HepG2 (cell line): ENCODE measurements around the gene STARD8. TPM values are rescaled to one million over a fixed set of nuclear protein-coding genes. Genes with fewer than 3 reads are reported as not detected.

Experiments
- ATAC-seq: fragments of 200-7000 bp; cut with Tn5 transposase; 3 replicates; pipeline ENCODE4 v1.9.1; 2020; ENCODE audit warnings: mild to moderate bottlenecking, moderate library complexity
- BruUV-seq: library from RNA; stranded (reverse); fragments of 400-500 nt; replicated peaks from 2 replicates; lab custom pipeline; 2021; lab: Mats Ljungman, UMichigan
- CTCF ChIA-PET: fragments of 300-600 bp; formaldehyde crosslinking; extraction: SDS; loops from one replicate; lab custom pipeline; 2021; ENCODE audit warnings: low total read pairs, inconsistent platforms, low intra/inter-chr PET ratio; lab: Yijun Ruan, JAX
- POLR2A ChIA-PET: fragments of 350-600 bp; sonication (Branson Sonifier 250); formaldehyde crosslinking; loops from one replicate; lab custom pipeline; 2020; ENCODE audit warnings: antibody characterized with exemption, inconsistent platforms; lab: Yijun Ruan, JAX
- DNase-seq: peaks from one replicate; pipeline ENCODE4 v3.0.0-alpha.2; 2015; ENCODE audit warnings: low spot score
- FAIRE-seq: peaks from 3 replicates; lab custom pipeline; 2011; peaks lifted over from hg19 to GRCh38; lab: Jason Lieb, UNC
- H2AFZ ChIP-seq: one replicate; pipeline ENCODE4 v1.6.1; 2011; ENCODE audit warnings: low read length, inconsistent platforms
- H3K27ac ChIP-seq: fragments of 300-600 bp; 3 replicates; pipeline ENCODE4 v1.8.0; 2011; ENCODE audit warnings: mixed run types, mild to moderate bottlenecking, mixed read lengths, low read length, inconsistent platforms; ENCODE audit not compliant: insufficient read depth; ENCODE audit errors: extremely low read length
- H3K27me3 ChIP-seq, 2 experiments: fragments of 200-600 bp in 1 of 2; 2 replicates in 1 of 2; 3 replicates in 1 of 2; pipeline versions ENCODE4 v1.6.0 to v1.8.0; 2011; ENCODE audit warnings: low read length in 2 of 2, mild to moderate bottlenecking in 2 of 2, moderate library complexity in 2 of 2, inconsistent platforms in 1 of 2; ENCODE audit not compliant: insufficient read depth in 2 of 2, control insufficient read depth in 1 of 2
- H3K36me3 ChIP-seq, 2 experiments: fragments of 200-600 bp in 1 of 2; replicated peaks in 1 of 2; 2 replicates in 1 of 2; 3 replicates in 1 of 2; pipeline versions ENCODE4 v1.5.1 to v1.8.0; 2011; ENCODE audit warnings: low read length in 2 of 2, inconsistent platforms in 1 of 2; ENCODE audit not compliant: insufficient read depth in 2 of 2, control insufficient read depth in 1 of 2
- H3K4me1 ChIP-seq: 2 replicates; pipeline ENCODE4 v1.5.1; 2012; ENCODE audit warnings: low read length, inconsistent platforms; ENCODE audit not compliant: insufficient read depth
- H3K4me2 ChIP-seq: 2 replicates; pipeline ENCODE4 v1.6.0; 2011; ENCODE audit warnings: low read depth, low read length, inconsistent platforms
- H3K4me3 ChIP-seq, 3 experiments: fragments of 200-600 bp in 1 of 3; sonication (generic), shearing (Covaris generic) in 1 of 3; replicated peaks in 1 of 3; 2 replicates each; pipeline ENCODE4 v1.5.1; 2011 to 2016; ENCODE audit warnings: low read length in 3 of 3, inconsistent platforms in 2 of 3, low read depth in 2 of 3, mild to moderate bottlenecking in 2 of 3, control low read depth in 1 of 3, mixed read lengths in 1 of 3; ENCODE audit not compliant: insufficient read depth in 1 of 3
- H3K79me2 ChIP-seq: one replicate; pipeline ENCODE4 v1.6.1; 2011; ENCODE audit warnings: low read length, inconsistent platforms; ENCODE audit not compliant: insufficient read depth
- H3K9ac ChIP-seq: 2 replicates; pipeline ENCODE4 v1.6.0; 2011; ENCODE audit warnings: mild to moderate bottlenecking, low read depth, low read length, inconsistent platforms; ENCODE audit not compliant: insufficient read depth
- H3K9me3 ChIP-seq: 2 replicates; pipeline ENCODE4 v1.5.1; 2012; ENCODE audit warnings: mild to moderate bottlenecking, low read length
- H4K20me1 ChIP-seq: 2 replicates; pipeline ENCODE4 v1.6.0; 2011; ENCODE audit warnings: inconsistent platforms, mild to moderate bottlenecking, low read length, moderate library complexity; ENCODE audit not compliant: insufficient read depth
- FOXA1 ChIP-seq, 2 experiments: fragments of 450-650 bp in 1 of 2; sonication (generic) in 1 of 2; formaldehyde crosslinking in 1 of 2; IDR thresholded peaks; 2 replicates each; pipeline versions ENCODE4 v1.4.0 to v1.6.1; 2016 to 2020; ENCODE audit warnings: missing genetic modification reagents in 1 of 2
- FOXA3 ChIP-seq: IDR thresholded peaks from 2 replicates; pipeline ENCODE4 v1.6.1; 2016; ENCODE audit warnings: missing genetic modification reagents, missing compliant biosample characterization
- HDAC6 ChIP-seq: fragments of 200-600 bp; sonication (generic); IDR thresholded peaks from 2 replicates; pipeline ENCODE4 v1.7.0; 2017; ENCODE audit warnings: mild to moderate bottlenecking, antibody characterized with exemption, low read length, low read depth
- MED1 ChIP-seq: sonication (generic); formaldehyde crosslinking; IDR thresholded peaks from 2 replicates; pipeline ENCODE4 v1.4.0; 2020; ENCODE audit warnings: missing genetic modification reagents
- MYC ChIP-seq: sonication (generic); formaldehyde crosslinking; IDR thresholded peaks from 2 replicates; pipeline ENCODE4 v1.9.0; 2021; ENCODE audit warnings: missing genetic modification reagents, borderline replicate concordance
- MYNN ChIP-seq: sonication (generic); formaldehyde crosslinking; IDR thresholded peaks from 2 replicates; pipeline ENCODE4 v1.4.0; 2020; ENCODE audit warnings: mild to moderate bottlenecking, low read depth, missing genetic modification reagents
- NCOA2 ChIP-seq: sonication (generic); formaldehyde crosslinking; IDR thresholded peaks from 2 replicates; pipeline ENCODE4 v1.8.0; 2022; ENCODE audit warnings: inconsistent platforms
- NR0B2 ChIP-seq: sonication (generic); formaldehyde crosslinking; IDR thresholded peaks from 2 replicates; pipeline ENCODE4 v1.4.0; 2020; ENCODE audit warnings: mild to moderate bottlenecking, missing genetic modification reagents
- NR2F6 ChIP-seq, 2 experiments: IDR thresholded peaks; 2 replicates each; pipeline ENCODE4 v1.6.1; 2016; ENCODE audit warnings: antibody characterized with exemption in 1 of 2, mild to moderate bottlenecking in 1 of 2
- RFXANK ChIP-seq: IDR thresholded peaks from 2 replicates; pipeline ENCODE4 v1.6.1; 2016
- RXRB ChIP-seq: IDR thresholded peaks from 2 replicates; pipeline ENCODE4 v1.6.1; 2016; ENCODE audit warnings: borderline replicate concordance, missing genetic modification reagents, missing compliant biosample characterization
- SALL1 ChIP-seq: sonication (generic); formaldehyde crosslinking; IDR thresholded peaks from 2 replicates; pipeline ENCODE4 v1.8.0; 2022; ENCODE audit warnings: mild to moderate bottlenecking, missing genetic modification reagents
- SMAD3 ChIP-seq: sonication (generic); formaldehyde crosslinking; IDR thresholded peaks from 2 replicates; pipeline ENCODE4 v1.4.0; 2020; ENCODE audit warnings: missing genetic modification reagents
- TOPORS ChIP-seq: sonication (generic); formaldehyde crosslinking; IDR thresholded peaks from 2 replicates; pipeline ENCODE4 v1.8.0; 2023; ENCODE audit warnings: mild to moderate bottlenecking, missing genetic modification reagents
- ZNF12 ChIP-seq: sonication (generic); formaldehyde crosslinking; IDR thresholded peaks from 2 replicates; pipeline ENCODE4 v1.5.0; 2020; ENCODE audit warnings: missing genetic modification reagents
- ZNF20 ChIP-seq: sonication (generic); formaldehyde crosslinking; IDR thresholded peaks from 2 replicates; pipeline ENCODE4 v1.4.0; 2020; ENCODE audit warnings: mild to moderate bottlenecking, moderate library complexity, missing genetic modification reagents
- ZNF256 ChIP-seq: sonication (generic); formaldehyde crosslinking; conservative IDR thresholded peaks from 2 replicates; pipeline ENCODE4 v1.4.0; 2020; ENCODE audit warnings: missing genetic modification reagents
- ZNF589 ChIP-seq: sonication (generic); formaldehyde crosslinking; conservative IDR thresholded peaks from 2 replicates; pipeline ENCODE4 v1.8.0; 2022; ENCODE audit warnings: mild to moderate bottlenecking, moderate library complexity, missing genetic modification reagents
- ZNF780A ChIP-seq: sonication (generic); formaldehyde crosslinking; IDR thresholded peaks from 2 replicates; pipeline ENCODE4 v1.8.0; 2022; ENCODE audit warnings: mild to moderate bottlenecking, missing genetic modification reagents, moderate library complexity
- ZNF839 ChIP-seq: sonication (generic); formaldehyde crosslinking; IDR thresholded peaks from 2 replicates; pipeline ENCODE4 v1.4.0; 2020; ENCODE audit warnings: missing genetic modification reagents, mild to moderate bottlenecking, borderline replicate concordance
- ZNF878 ChIP-seq: sonication (generic); formaldehyde crosslinking; IDR thresholded peaks from 2 replicates; pipeline ENCODE4 v1.8.1; 2023; ENCODE audit warnings: mild to moderate bottlenecking, missing genetic modification reagents, moderate library complexity
- whole genome bisulfite sequencing: methylation state at CpG from one replicate; pipeline ENCODE4 v1.1.6; 2017; ENCODE audit warnings: low lambda C conversion rate; 5-methylcytosine and 5-hydroxymethylcytosine counted together
- in situ Hi-C: cut with HindIII; loops from 2 replicates; pipeline ENCODE4 v1.10.0; 2017; ENCODE audit warnings: low pct_unique_long_range_greater_than_20kb; ENCODE audit not compliant: extremely low pct_ligation_motif_present
- intact Hi-C: fragments of 100-400 bp; cut with micrococcal nuclease; formaldehyde crosslinking; loops from one replicate; pipeline ENCODE4 v1.10.0; 2022; ENCODE audit not compliant: unreplicated experiment
- polyA plus RNA-seq, 8 experiments: library from polyadenylated mRNA; depleted of rRNA in 3 of 8; stranded (reverse) in 7 of 8; unstranded in 1 of 8; fragments of >200 nt; fragmentation: Illumina TruSeq in 4 of 8; extraction: Trizol in 4 of 8; gene quantifications; 2 replicates each; pipeline versions ENCODE4 v1.2.1 to v1.2.3, GENCODE V29; 2011 to 2016; ENCODE audit warnings: low read depth in 4 of 8, missing spikeins in 1 of 8, mixed read lengths in 1 of 8; ENCODE audit not compliant: insufficient read depth in 1 of 8
- total RNA-seq, 5 experiments: library from RNA; depleted of rRNA; stranded (reverse); fragments of >200 nt; fragmentation: Illumina TruSeq; extraction: Trizol; gene quantifications; 2 replicates each; pipeline ENCODE4 v1.2.3, GENCODE V29; 2016; ENCODE audit warnings: low read depth in 1 of 5
- TF ChIP-seq, protein P1 (sequence below): sonication (generic); formaldehyde crosslinking; conservative IDR thresholded peaks from 2 replicates; pipeline ENCODE4 v1.4.0; 2020; ENCODE audit warnings: mild to moderate bottlenecking, missing genetic modification reagents, moderate library complexity
- TF ChIP-seq, protein P2 (sequence below): sonication (generic); formaldehyde crosslinking; IDR thresholded peaks from 2 replicates; pipeline ENCODE4 v1.8.0; 2022; ENCODE audit warnings: mild to moderate bottlenecking, missing genetic modification reagents, moderate library complexity

Gene STARD8
- total and polyA plus RNA-seq, 2 of the 13 experiments (the other 11 are each of a cell fraction or from before 2014, with no cell fraction given), result 0.02 to 0.09 TPM

DNA sequence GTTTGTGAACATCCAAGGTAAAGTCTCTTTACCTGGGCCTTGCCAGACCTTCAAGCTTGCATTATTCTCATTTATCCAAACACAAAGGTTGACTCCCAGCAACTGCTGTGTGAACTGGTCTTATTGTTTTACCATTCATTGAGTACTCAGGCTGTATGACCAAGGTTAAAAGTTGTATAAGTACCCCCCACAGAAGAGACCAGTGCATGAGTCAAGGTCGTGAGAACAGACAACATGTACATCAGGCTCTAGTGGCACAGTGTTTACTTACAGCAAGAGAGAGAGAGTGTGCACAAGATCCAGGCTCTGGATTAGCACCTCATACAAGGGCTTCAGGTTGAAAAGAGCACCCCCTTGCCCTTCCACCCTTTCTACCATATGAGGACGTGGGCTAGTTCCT lies 103.9 kb downstream of the STARD8 start (continued):
- TF ChIP-seq, protein P1, sequence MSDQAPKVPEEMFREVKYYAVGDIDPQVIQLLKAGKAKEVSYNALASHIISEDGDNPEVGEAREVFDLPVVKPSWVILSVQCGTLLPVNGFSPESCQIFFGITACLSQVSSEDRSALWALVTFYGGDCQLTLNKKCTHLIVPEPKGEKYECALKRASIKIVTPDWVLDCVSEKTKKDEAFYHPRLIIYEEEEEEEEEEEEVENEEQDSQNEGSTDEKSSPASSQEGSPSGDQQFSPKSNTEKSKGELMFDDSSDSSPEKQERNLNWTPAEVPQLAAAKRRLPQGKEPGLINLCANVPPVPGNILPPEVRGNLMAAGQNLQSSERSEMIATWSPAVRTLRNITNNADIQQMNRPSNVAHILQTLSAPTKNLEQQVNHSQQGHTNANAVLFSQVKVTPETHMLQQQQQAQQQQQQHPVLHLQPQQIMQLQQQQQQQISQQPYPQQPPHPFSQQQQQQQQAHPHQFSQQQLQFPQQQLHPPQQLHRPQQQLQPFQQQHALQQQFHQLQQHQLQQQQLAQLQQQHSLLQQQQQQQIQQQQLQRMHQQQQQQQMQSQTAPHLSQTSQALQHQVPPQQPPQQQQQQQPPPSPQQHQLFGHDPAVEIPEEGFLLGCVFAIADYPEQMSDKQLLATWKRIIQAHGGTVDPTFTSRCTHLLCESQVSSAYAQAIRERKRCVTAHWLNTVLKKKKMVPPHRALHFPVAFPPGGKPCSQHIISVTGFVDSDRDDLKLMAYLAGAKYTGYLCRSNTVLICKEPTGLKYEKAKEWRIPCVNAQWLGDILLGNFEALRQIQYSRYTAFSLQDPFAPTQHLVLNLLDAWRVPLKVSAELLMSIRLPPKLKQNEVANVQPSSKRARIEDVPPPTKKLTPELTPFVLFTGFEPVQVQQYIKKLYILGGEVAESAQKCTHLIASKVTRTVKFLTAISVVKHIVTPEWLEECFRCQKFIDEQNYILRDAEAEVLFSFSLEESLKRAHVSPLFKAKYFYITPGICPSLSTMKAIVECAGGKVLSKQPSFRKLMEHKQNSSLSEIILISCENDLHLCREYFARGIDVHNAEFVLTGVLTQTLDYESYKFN (CRISPR knock-in tag), result 0 out of 2 replicates have a peak, but pooled peaks have one; percentile 18
- TF ChIP-seq FOXA1 (IDR thresholded peaks at IDR 0.05) (no peak), FOXA1 (CRISPR knock-in tag; IDR thresholded peaks at IDR 0.05) (peak; percentile 32; the same call in 1 of the 2 replicates), ZNF12 (CRISPR knock-in tag) (no peak), ZNF878 (CRISPR knock-in tag) (no peak), MYC (CRISPR knock-in tag) (no peak), NCOA2 (CRISPR knock-in tag) (no peak), FOXA3 (CRISPR knock-in tag) (peak; percentile 68), RXRB (CRISPR knock-in tag) (peak; percentile 21; the same call in 1 of the 2 replicates), SMAD3 (CRISPR knock-in tag) (no peak), SALL1 (peak; percentile 42; the same call in 1 of the 2 replicates)
- TF ChIP-seq, all 625 proteins: peak for 14

DNA sequence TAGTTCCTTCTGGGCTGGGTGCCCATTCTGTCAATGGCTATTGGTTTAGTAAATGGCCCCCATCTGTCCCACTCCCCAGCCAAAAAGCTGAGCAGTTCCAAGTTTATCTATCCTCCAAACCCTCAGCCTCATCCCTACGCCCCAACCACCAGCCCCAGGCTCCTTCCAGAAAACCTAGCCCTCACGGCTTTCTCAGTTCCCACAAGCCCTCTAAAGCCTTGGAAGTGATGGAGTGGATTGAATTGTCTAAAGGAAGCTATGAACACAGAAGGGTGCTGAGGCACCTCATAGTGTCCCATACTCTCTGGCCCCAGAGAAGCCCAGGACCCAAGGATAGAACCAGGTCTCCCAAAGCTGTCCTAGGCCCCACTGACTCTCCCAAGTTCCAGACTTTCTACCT lies 105.8 kb downstream of the STARD8 start:
- intact Hi-C loops, result no loop called here
- no peak overlapping the region for H3K4me2 ChIP-seq
- ATAC-seq (no peak), DNase-seq (no peak), FAIRE-seq (no peak)
- H3K9ac ChIP-seq, result no peak overlapping the region
- in situ Hi-C loops, result no loop called here
- no peaks in the 10 kb centered on the region for H3K79me2 ChIP-seq
- H3K27me3 ChIP-seq, result no peaks in the 10 kb centered on the region
- peaks cover 12% of the 10 kb centered on the region for H3K4me1 ChIP-seq
- no peak overlapping the region for H3K4me3 ChIP-seq
- no peaks in the 10 kb centered on the region for H4K20me1 ChIP-seq
- BruUV-seq, result no TSS peak
- ChIA-PET CTCF (no interaction called here), POLR2A (no interaction called here)
- no peaks in the 10 kb centered on the region for H3K9me3 ChIP-seq
- H3K27ac ChIP-seq, result no peak overlapping the region
- H3K36me3 ChIP-seq, result no peaks in the 10 kb centered on the region
- H2AFZ ChIP-seq, result no peak overlapping the region
- no CpG with 5 or more reads among the region's 2 CpGs for WGBS
- TF ChIP-seq NR2F6 (IDR thresholded peaks at IDR 0.05), result no peak
- TF ChIP-seq NR2F6 (CRISPR knock-in tag; IDR thresholded peaks at IDR 0.05), result no peak
- no peak for TF ChIP-seq ZNF839 (CRISPR knock-in tag)
- TF ChIP-seq ZNF589 (CRISPR knock-in tag), result no peak
- TF ChIP-seq RFXANK, result no peak
- TF ChIP-seq MYNN, result no peak
- TF ChIP-seq ZNF20 (CRISPR knock-in tag), result no peak
- no peak for TF ChIP-seq NR0B2 (CRISPR knock-in tag)
- TF ChIP-seq HDAC6, result no peak
- no peak for TF ChIP-seq ZNF780A (CRISPR knock-in tag)
- no peak for TF ChIP-seq MED1
- TF ChIP-seq TOPORS (CRISPR knock-in tag), result no peak
- TF ChIP-seq ZNF256 (CRISPR knock-in tag), result no peak
- TF ChIP-seq, protein P2, sequence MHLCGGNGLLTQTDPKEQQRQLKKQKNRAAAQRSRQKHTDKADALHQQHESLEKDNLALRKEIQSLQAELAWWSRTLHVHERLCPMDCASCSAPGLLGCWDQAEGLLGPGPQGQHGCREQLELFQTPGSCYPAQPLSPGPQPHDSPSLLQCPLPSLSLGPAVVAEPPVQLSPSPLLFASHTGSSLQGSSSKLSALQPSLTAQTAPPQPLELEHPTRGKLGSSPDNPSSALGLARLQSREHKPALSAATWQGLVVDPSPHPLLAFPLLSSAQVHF (CRISPR knock-in tag), result no peak
